OCI-LY7 (cell line): ENCODE results near the gene OXSR1. TPM values are rescaled to one million over a fixed set of nuclear protein-coding genes. Genes with fewer than 3 reads are reported as not detected.
A peak's percentile ranks its signal among the peaks of the same experiment; 100 is the strongest.

Experiments used
- BruUV-seq: library from RNA; stranded (reverse); fragments of 400-500 nt; replicated peaks from 2 replicates; lab custom pipeline; 2021; lab: Mats Ljungman, UMichigan
- CTCF ChIA-PET: fragments of 300-600 bp; sonication (Branson Sonifier 250); formaldehyde crosslinking; loops from one replicate; lab custom pipeline; 2022; ENCODE audit warnings: antibody characterized with exemption; ENCODE audit not compliant: unreplicated experiment; lab: Charles Lee
- POLR2A ChIA-PET: fragments of 300-600 bp; sonication (Branson Sonifier 250); formaldehyde crosslinking; loops from one replicate; lab custom pipeline; 2022; ENCODE audit warnings: antibody characterized with exemption; lab: Charles Lee
- DNase-seq: peaks from one replicate; pipeline ENCODE4 v3.0.0-alpha.2; 2015; ENCODE audit warnings: low spot score
- H2AFZ ChIP-seq: fragments of 200-600 bp; sonication (generic), shearing (Covaris generic); 2 replicates; pipeline ENCODE4 v1.6.1; 2014; ENCODE audit warnings: mild to moderate bottlenecking, antibody characterized with exemption, low read length, moderate library complexity
- H3K27ac ChIP-seq: fragments of 200-600 bp; sonication (generic); 2 replicates; pipeline ENCODE4 v1.5.1; 2014; ENCODE audit warnings: mixed run types, low read depth, mild to moderate bottlenecking, moderate library complexity, low read length, inconsistent platforms; ENCODE audit not compliant: poor library complexity, severe bottlenecking
- H3K36me3 ChIP-seq: fragments of 200-600 bp; sonication (generic); 2 replicates; pipeline ENCODE4 v1.6.1; 2014; ENCODE audit warnings: mild to moderate bottlenecking, antibody characterized with exemption, low read length, moderate library complexity, mixed read lengths; ENCODE audit not compliant: insufficient read depth
- H3K4me1 ChIP-seq: fragments of 200-600 bp; sonication (generic); 2 replicates; pipeline ENCODE4 v1.5.1; 2014; ENCODE audit warnings: mild to moderate bottlenecking, low read length; ENCODE audit not compliant: insufficient read depth, poor library complexity, severe bottlenecking
- H3K4me2 ChIP-seq: fragments of 200-600 bp; sonication (generic); 2 replicates; pipeline ENCODE4 v1.6.1; 2014; ENCODE audit warnings: mild to moderate bottlenecking, low read length
- H3K4me3 ChIP-seq: fragments of 200-600 bp; sonication (generic); 2 replicates; pipeline ENCODE4 v1.5.1; 2014; ENCODE audit warnings: mild to moderate bottlenecking, low read depth, low read length; ENCODE audit not compliant: poor library complexity, severe bottlenecking
- H3K79me2 ChIP-seq: fragments of 200-600 bp; sonication (generic); 2 replicates; pipeline ENCODE4 v1.6.1; 2016; ENCODE audit warnings: low read depth, mild to moderate bottlenecking, low read length, moderate library complexity, mixed read lengths; ENCODE audit not compliant: insufficient read depth
- H3K9me2 ChIP-seq: fragments of 200-600 bp; sonication (generic); 2 replicates; pipeline ENCODE4 v1.6.1; 2016; ENCODE audit warnings: mild to moderate bottlenecking, low read length, mixed read lengths; ENCODE audit not compliant: insufficient read depth
- H3K9me3 ChIP-seq: fragments of 200-600 bp; sonication (generic); 2 replicates; pipeline ENCODE4 v1.6.1; 2014; ENCODE audit warnings: mild to moderate bottlenecking, mixed run types, low read length, mixed read lengths
- H4K20me1 ChIP-seq: fragments of 200-600 bp; sonication (generic); 2 replicates; pipeline ENCODE4 v1.6.1; 2014; ENCODE audit warnings: mild to moderate bottlenecking, antibody characterized with exemption, low read length, moderate library complexity, mixed read lengths; ENCODE audit not compliant: insufficient read depth
- EZH2phosphoT487 ChIP-seq: fragments of 200-600 bp; sonication (generic); IDR thresholded peaks from 2 replicates; pipeline ENCODE4 v1.6.1; 2018; ENCODE audit warnings: low read depth, borderline replicate concordance, mild to moderate bottlenecking, mixed run types, antibody characterized with exemption, low read length, moderate library complexity, mixed read lengths
- intact Hi-C: fragments of 100-400 bp; cut with micrococcal nuclease; formaldehyde crosslinking; loops from one replicate; pipeline ENCODE4 v1.10.0; 2022; ENCODE audit not compliant: unreplicated experiment
- total RNA-seq, 2 experiments: library from RNA; depleted of rRNA in 1 of 2; stranded (reverse); fragments of >200 nt in 1 of 2; shearing (Covaris generic) in 1 of 2; gene quantifications; 2 replicates each; pipeline ENCODE4 v1.2.3, GENCODE V29; 2014 to 2022
- TF ChIP-seq, protein P1 (sequence below): fragments of 200-600 bp; sonication (generic); conservative IDR thresholded peaks from 2 replicates; pipeline ENCODE4 v1.5.1; 2014; ENCODE audit warnings: mild to moderate bottlenecking, antibody characterized with exemption, low read length, moderate library complexity, mixed read lengths

Gene OXSR1
- total RNA-seq, 2 experiments from 2014 or later = 21.4 to 43.7 TPM

DNA sequence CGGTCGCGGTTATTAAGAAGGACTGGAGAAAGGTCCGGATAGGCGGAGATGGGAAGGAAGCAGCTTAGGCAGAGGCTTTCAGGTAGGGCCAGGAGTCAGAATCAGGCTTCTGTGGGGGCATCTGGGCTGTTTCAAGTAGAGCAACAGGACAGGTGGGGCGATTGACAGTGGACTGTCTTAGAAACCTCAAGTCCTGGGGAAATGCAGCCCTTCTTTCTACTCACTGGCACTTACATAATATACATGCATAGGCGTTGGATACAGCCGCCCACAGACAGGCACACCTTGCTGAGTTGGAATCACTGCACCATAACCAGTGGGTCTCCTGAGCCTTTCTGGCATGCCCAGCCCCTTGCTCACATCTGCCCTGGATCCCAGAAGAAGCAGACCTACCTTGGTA lies 26.1 kb upstream of the OXSR1 start:
- no peak for TF ChIP-seq EZH2phosphoT487
- TF ChIP-seq, protein P1, sequence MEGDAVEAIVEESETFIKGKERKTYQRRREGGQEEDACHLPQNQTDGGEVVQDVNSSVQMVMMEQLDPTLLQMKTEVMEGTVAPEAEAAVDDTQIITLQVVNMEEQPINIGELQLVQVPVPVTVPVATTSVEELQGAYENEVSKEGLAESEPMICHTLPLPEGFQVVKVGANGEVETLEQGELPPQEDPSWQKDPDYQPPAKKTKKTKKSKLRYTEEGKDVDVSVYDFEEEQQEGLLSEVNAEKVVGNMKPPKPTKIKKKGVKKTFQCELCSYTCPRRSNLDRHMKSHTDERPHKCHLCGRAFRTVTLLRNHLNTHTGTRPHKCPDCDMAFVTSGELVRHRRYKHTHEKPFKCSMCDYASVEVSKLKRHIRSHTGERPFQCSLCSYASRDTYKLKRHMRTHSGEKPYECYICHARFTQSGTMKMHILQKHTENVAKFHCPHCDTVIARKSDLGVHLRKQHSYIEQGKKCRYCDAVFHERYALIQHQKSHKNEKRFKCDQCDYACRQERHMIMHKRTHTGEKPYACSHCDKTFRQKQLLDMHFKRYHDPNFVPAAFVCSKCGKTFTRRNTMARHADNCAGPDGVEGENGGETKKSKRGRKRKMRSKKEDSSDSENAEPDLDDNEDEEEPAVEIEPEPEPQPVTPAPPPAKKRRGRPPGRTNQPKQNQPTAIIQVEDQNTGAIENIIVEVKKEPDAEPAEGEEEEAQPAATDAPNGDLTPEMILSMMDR = no peak
- POLR2A ChIA-PET = interaction anchor here (0.7 to 4.8 kb wide), 2 partner anchors 26 to 314 kb away, joined by 3 to 42 read pairs; partner anchors contain the start of gene OXSR1
- no peaks in the 10 kb centered on the region for H3K9me3 ChIP-seq
- H4K20me1 ChIP-seq = no peaks in the 10 kb centered on the region; the same call in 1 of the 2 replicates
- peak overlapping the region; percentile 90 for H2AFZ ChIP-seq
- intact Hi-C loops = no loop called here
- H3K4me3 ChIP-seq = peak overlapping the region; percentile 95
- no peak for DNase-seq
- H3K4me2 ChIP-seq = peak overlapping the region; percentile 86
- H3K4me1 ChIP-seq = peaks cover 29% of the 10 kb centered on the region
- CTCF ChIA-PET = no interaction called here
- H3K9me2 ChIP-seq = no peaks in the 10 kb centered on the region
- peak overlapping the region; percentile 29 for H3K27ac ChIP-seq
- H3K79me2 ChIP-seq = peaks cover 14% of the 10 kb centered on the region; the same call in 1 of the 2 replicates
- no TSS peak for BruUV-seq
- peaks cover 23% of the 10 kb centered on the region for H3K36me3 ChIP-seq

DNA sequence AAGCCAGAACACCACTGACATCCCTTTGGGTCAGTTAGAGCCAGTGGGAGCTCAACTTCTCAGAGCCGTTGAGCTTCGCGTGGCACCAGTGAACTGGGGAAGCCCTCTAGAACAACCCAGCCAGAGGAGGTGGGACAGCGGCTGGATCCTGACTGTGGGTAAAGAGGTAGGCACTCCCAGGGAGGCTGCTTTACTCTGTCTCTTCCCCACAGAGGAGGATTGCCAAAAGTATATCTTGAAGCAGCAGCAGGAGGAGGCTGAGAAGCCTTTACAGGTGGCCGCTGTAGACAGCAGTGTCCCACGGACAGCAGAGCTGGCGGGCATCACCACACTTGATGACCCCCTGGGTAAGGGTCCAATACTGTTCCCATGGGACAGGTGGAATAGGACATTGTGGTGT lies 25.7 kb upstream of the OXSR1 start:
- Histone ChIP-seq H3K36me3 (peaks cover 20% of the 10 kb centered on the region), H3K27ac (no peak overlapping the region), H3K4me3 (peak overlapping the region; percentile 95), H3K79me2 (peaks cover 14% of the 10 kb centered on the region; the same call in 1 of the 2 replicates), H3K9me3 (no peaks in the 10 kb centered on the region), H2AFZ (no peak overlapping the region), H4K20me1 (no peaks in the 10 kb centered on the region; the same call in 1 of the 2 replicates), H3K4me1 (peaks cover 29% of the 10 kb centered on the region), H3K4me2 (peak overlapping the region; percentile 86), H3K9me2 (no peaks in the 10 kb centered on the region)
- no peak for TF ChIP-seq EZH2phosphoT487
- TF ChIP-seq, protein P1 = no peak
- no TSS peak for BruUV-seq
- no peak for DNase-seq
- CTCF ChIA-PET = no interaction called here
- POLR2A ChIA-PET = interaction anchor here (0.7 to 4.8 kb wide), 3 partner anchors 13 to 313 kb away, joined by 3 to 42 read pairs (median 3); partner anchors contain the start of gene OXSR1
- intact Hi-C loops = no loop called here
